Prostate gland (tissue), 2 donors: ENCODE results near the gene ABCG1. TPM values are rescaled to one million over a fixed set of nuclear protein-coding genes. Genes with fewer than 3 reads are reported as not detected.

ENCODE experiments used
- DNase-seq: peaks from one replicate; pipeline ENCODE4 v3.0.0-alpha.2; 2019; ENCODE audit warnings: low spot score
- H3K27ac ChIP-seq, 2 donors: fragments of 200-600 bp; sonication (generic); 2 replicates each; pipeline ENCODE4 v1.5.1; 2017 to 2019
- H3K27me3 ChIP-seq: fragments of 200-600 bp; sonication (generic); replicated peaks from 2 replicates; pipeline ENCODE4 v1.5.1; 2019; ENCODE audit not compliant: insufficient read depth
- H3K36me3 ChIP-seq, 2 donors: fragments of 200-600 bp; sonication (generic); 1 replicate in 1 of 2; 2 replicates in 1 of 2; pipeline versions ENCODE4 v1.5.1 to v1.8.1; 2017 to 2019
- H3K4me1 ChIP-seq: fragments of 200-600 bp; sonication (generic); replicated peaks from 2 replicates; pipeline ENCODE4 v1.5.1; 2019
- H3K4me3 ChIP-seq, 2 donors: fragments of 200-600 bp; sonication (generic); 2 replicates each; pipeline ENCODE4 v1.5.1; 2017 to 2019
- H3K9me3 ChIP-seq: fragments of 200-600 bp; sonication (generic); 2 replicates; pipeline ENCODE4 v1.5.1; 2017
- CTCF ChIP-seq, 4 experiments: fragments of 200-600 bp in 2 of 4; fragments of 450-650 bp in 2 of 4; sonication (generic) in 2 of 4; IDR thresholded peaks; 1 replicate in 3 of 4; 2 replicates in 1 of 4; pipeline ENCODE4 v1.5.1; 2016 to 2019; ENCODE audit warnings: antibody characterized with exemption in 4 of 4, mild to moderate bottlenecking in 2 of 4, moderate library complexity in 2 of 4
- POLR2A ChIP-seq: fragments of 450-650 bp; IDR thresholded peaks from one replicate; pipeline ENCODE4 v1.6.1; 2016; ENCODE audit warnings: antibody characterized with exemption, mild to moderate bottlenecking
- POLR2AphosphoS5 ChIP-seq: sonication (generic); formaldehyde crosslinking; IDR thresholded peaks from one replicate; pipeline ENCODE4 v1.6.1; 2017; ENCODE audit warnings: antibody characterized with exemption
- WGBS: methylation state at CpG from one replicate; pipeline ENCODE4 v1.1.5; 2018; 5-methylcytosine and 5-hydroxymethylcytosine counted together
- intact Hi-C: fragments of 100-400 bp; cut with DNase I; formaldehyde crosslinking; loops from one replicate; pipeline ENCODE4 v1.14.2; 2022
- total RNA-seq, 2 donors: library from RNA; depleted of rRNA; stranded (reverse); fragments of >200 nt; gene quantifications; one replicate each; pipeline ENCODE4 v1.1.0, GENCODE V29; 2016

Gene ABCG1
- total RNA-seq, 2 donors from 2014 or later = 22.7 to 28.3 TPM

- H3K9me3 ChIP-seq = no peaks in the 10 kb centered on the region
- WGBS = 86% methylated on average over 2 of the region's 2 CpGs
- TF ChIP-seq POLR2AphosphoS5 (no peak), CTCF (IDR thresholded peaks at IDR 0.05) (no peak)
- H3K4me1 ChIP-seq = peaks cover 25% of the 10 kb centered on the region
- no peak for DNase-seq
- intact Hi-C loops = no loop called here
- H3K27me3 ChIP-seq = no peaks in the 10 kb centered on the region
- H3K36me3 ChIP-seq = no peaks in the 10 kb centered on the region
- H3K27ac ChIP-seq = no peak overlapping the region
- H3K4me3 ChIP-seq = no peak overlapping the region
Observed at GRCh38 chr21:42231756-42232155, 12.8 kb downstream of the ABCG1 start.

- no peak for DNase-seq
- 68% methylated on average over 8 of the region's 8 CpGs for WGBS
- peak overlapping the region in 1 of 2 donors; percentile 68 for H3K27ac ChIP-seq
- H3K36me3 ChIP-seq = no peaks in the 10 kb centered on the region
- H3K27me3 ChIP-seq = no peaks in the 10 kb centered on the region
- peaks cover 25% of the 10 kb centered on the region for H3K4me1 ChIP-seq
- H3K9me3 ChIP-seq = no peaks in the 10 kb centered on the region
- no peak overlapping the region for H3K4me3 ChIP-seq
- intact Hi-C loops = no loop called here
- TF ChIP-seq CTCF (IDR thresholded peaks at IDR 0.05) (no peak), POLR2AphosphoS5 (no peak), POLR2A (no peak)
Observed at GRCh38 chr21:42232176-42232825, 13.4 kb downstream of the ABCG1 start.

- no peaks in the 10 kb centered on the region for H3K9me3 ChIP-seq
- H3K27me3 ChIP-seq = no peaks in the 10 kb centered on the region
- H3K4me3 ChIP-seq = no peak overlapping the region
- TF ChIP-seq POLR2AphosphoS5 (peak; percentile 71), CTCF (IDR thresholded peaks at IDR 0.05) (peak in 2 of 4 experiments; percentile 29 to 41), POLR2A (no peak)
- intact Hi-C loops = no loop called here
- DNase-seq = peak; percentile 69
- 24% methylated on average over 14 of the region's 14 CpGs for WGBS
- peaks cover 25% of the 10 kb centered on the region for H3K4me1 ChIP-seq
- no peaks in the 10 kb centered on the region for H3K36me3 ChIP-seq
- H3K27ac ChIP-seq = peak overlapping the region; percentile 68 to 75
Observed at GRCh38 chr21:42233067-42233961, 14.4 kb downstream of the ABCG1 start.

DNA sequence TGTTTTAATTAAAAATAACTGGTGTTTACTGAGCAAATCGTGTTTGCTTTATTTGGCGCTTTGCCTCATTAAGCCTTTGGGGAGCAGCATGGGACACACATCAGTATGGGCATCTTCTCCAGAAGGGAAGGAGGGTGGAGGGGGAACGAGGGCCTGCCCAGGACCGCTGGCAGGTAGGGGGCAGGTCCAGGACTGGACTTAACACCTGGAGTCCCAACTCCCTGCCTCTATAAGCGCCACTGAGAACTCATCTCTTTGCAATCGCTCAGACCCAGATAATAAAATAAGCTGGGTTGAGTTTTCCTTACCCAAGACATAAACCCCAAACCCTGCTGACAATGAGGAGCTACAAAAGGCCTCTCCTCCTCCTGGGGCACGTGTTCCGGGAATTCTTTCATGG, 15.1 kb downstream of the ABCG1 start:
- 40% methylated on average over 8 of the region's 8 CpGs for WGBS
- intact Hi-C loops = no loop called here
- Histone ChIP-seq H3K4me1 (peaks cover 25% of the 10 kb centered on the region), H3K9me3 (no peaks in the 10 kb centered on the region), H3K36me3 (no peaks in the 10 kb centered on the region), H3K27ac (peak overlapping the region; percentile 68 to 75), H3K4me3 (peak overlapping the region in 1 of 2 donors; percentile 47), H3K27me3 (no peaks in the 10 kb centered on the region)
- no peak for DNase-seq
- TF ChIP-seq POLR2A (no peak), CTCF (IDR thresholded peaks at IDR 0.05) (no peak), POLR2AphosphoS5 (no peak)
